ENCODE results near the gene BAD.

GRCh38 chr11:64286801-64287159, 2.3 kb upstream of the BAD start:
- TF ChIP-seq CTCF (IDR thresholded peaks at IDR 0.05 in 2 of 3, conservative IDR thresholded peaks at IDR 0.05 in 1 of 3; ENCODE audit: control insufficient read depth in 2 of 3, extremely low read depth in 1 of 3, insufficient read depth in 1 of 3, low read depth in 3 of 3, low read length in 3 of 3) (no peak), RAD21 (IDR thresholded peaks at IDR 0.05; ENCODE audit: insufficient read depth, low read depth, low read length) (no peak), POLR2A (IDR thresholded peaks at IDR 0.05; ENCODE audit: low read depth, low read length) (no peak), TCF12 (IDR thresholded peaks at IDR 0.05; ENCODE audit: low read depth, low read length) (no peak), CBX3 (IDR thresholded peaks at IDR 0.05; ENCODE audit: borderline replicate concordance, low read depth) (no peak), SMAD1 (IDR thresholded peaks at IDR 0.05; ENCODE audit: low read depth, partially characterized antibody) (no peak), POLR2AphosphoS5 (IDR thresholded peaks at IDR 0.05; ENCODE audit: low read length) (no peak), FOS (IDR thresholded peaks at IDR 0.05; ENCODE audit: borderline replicate concordance, extremely low read depth, insufficient read length) (no peak)
